ENCODE measurements around the gene SSC5D.
A peak's percentile ranks its signal among the peaks of the same experiment; 100 is the strongest.

Gene SSC5D

DNA sequence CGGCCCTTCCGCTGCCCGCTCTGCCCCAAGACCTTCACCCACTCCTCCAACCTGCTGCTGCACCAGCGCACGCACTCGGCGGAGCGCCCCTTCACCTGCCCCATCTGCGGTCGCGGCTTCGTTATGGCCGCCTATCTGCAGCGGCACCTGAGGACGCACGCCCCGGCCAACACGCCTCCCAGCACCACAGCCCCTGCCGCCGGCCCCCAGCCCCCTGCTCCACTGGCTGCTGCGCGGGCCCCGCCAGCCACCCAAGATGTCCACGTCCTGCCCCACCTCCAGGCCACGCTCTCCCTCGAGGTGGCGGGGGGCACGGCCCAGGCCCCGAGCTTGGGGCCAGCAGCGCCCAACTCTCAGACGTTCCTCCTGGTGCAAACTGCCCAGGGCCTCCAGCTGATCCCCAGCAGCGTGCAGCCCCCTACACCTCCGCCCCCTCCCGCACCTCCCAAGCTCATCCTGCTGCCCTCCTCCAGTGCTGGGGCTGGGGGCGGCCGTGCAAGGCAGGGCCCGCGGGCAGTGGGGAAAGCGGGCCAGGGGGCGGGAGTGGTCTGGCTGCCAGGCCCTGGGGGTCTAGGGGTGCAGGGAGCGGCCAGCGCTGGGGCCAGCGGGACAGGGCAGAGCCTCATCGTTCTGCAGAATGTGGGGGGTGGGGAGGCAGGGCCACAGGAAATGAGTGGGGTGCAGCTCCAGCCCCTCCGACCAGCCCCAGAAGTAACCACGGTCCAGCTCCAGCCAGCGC is 5.1 kb upstream of the SSC5D start:
- no peaks in the 10 kb centered on the region for H3K9me3 ChIP-seq (ENCODE audit: low read length)

DNA sequence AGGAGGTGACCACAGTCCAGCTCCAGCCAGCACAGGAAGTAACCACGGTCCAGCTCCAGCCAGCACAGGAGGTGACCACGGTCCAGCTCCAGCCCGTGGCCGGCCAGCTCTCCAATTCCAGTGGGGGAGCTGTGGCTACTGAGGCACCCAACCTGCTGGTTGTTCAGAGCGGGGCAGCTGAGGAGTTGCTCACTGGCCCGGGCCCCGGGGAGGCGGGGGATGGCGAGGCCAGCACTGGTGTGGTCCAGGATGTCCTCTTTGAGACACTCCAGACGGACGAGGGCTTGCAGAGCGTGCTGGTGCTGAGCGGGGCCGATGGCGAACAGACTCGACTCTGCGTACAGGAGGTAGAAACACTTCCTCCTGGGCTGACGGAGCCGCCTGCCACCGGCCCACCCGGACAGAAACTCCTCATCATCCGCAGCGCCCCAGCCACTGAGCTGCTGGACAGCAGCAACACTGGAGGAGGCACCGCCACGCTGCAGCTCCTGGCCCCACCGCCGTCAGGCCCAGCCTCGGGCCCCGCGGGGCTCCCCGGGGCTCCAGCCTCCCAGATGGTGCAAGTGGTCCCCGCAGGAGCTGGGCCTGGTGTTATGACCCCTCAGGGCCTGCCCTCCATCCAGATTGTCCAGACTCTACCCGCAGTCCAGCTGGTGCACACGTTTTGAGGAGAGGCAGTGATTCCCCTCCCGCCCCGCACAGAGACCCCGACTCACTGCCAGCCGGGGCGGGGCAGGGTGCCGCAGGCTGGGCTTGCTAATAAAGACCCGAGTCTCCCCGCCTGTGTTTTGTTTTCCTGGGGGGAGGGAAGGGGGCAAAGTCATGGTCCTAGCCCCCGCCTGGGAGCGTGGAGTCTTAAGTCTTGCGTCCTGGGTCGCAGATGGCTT is 4.3 kb upstream of the SSC5D start:
- Histone ChIP-seq H3K4me3 (ENCODE audit: low read length) (peak overlapping the region; percentile 67), H2AFZ (ENCODE audit: low read depth, low read length) (peak overlapping the region; percentile 66), H3K27me3 (ENCODE audit: insufficient read depth, low read length) (no peaks in the 10 kb centered on the region), H3K9me3 (ENCODE audit: low read length) (no peaks in the 10 kb centered on the region), H3K4me1 (ENCODE audit: insufficient read depth, low read length) (peaks cover 49% of the 10 kb centered on the region), H3K36me3 (ENCODE audit: insufficient read depth, low read length) (peaks cover 3% of the 10 kb centered on the region)

More for the DNA sequence above, 5.1 kb upstream of the SSC5D start:
- Histone ChIP-seq H3K36me3 (ENCODE audit: insufficient read depth, low read length) (peaks cover 3% of the 10 kb centered on the region), H3K4me3 (ENCODE audit: low read length) (no peak overlapping the region), H3K4me1 (ENCODE audit: insufficient read depth, low read length) (peaks cover 45% of the 10 kb centered on the region), H3K27me3 (ENCODE audit: insufficient read depth, low read length) (no peaks in the 10 kb centered on the region), H2AFZ (ENCODE audit: low read depth, low read length) (no peak overlapping the region)

DNA sequence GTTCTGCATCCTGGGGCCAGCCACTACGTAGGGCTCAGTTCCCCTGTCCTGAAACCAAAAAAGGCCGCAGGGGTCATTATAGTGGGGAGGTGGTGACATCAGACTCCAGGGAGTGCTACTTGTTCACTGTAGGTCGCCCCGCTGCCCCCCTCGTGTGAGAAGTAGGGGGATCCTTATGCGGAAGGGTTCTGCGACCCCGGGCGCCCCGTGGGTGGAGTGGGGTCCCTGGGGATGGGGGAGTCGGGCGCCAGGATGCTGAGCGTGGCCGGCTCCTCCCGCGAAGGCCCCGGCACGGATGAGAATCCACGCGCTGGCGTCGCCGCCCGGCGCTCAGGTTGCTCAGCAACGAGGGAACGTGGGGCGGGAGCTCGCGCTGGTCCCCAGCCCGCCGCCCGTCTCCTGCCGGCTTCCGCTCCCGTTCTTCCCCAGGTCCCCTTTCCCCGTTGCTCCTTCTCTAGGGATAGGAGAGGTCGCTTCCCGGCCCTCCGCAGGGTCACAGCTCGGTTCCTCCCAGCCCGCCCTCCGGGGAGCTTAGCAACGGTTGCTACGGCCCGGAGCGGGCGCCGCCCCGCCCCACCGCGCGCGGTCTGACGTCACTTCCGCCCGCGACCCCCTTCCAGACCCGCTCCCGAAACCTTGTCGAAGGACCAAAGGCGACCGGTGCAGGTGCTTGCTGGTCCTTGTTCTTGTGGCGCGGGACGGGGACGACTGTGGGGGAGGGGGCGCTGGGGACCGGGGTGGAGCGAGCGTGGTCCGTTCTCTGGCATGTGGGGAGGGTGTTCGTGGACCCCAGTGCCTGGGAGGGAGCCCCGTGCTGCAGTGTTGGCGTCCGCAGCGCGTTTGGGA is 3.4 kb upstream of the SSC5D start, which contains the start of gene NAT14:
NAT14 (plus strand) TSS at position 596 of the 846 bp plus-strand sequence. CDS start 521 bp downstream, outside the sequence.
- H3K4me3 ChIP-seq (ENCODE audit: low read length): peak within 1 kb of the TSS; percentile 67
- no peaks in the 10 kb centered on the region for H3K27me3 ChIP-seq (ENCODE audit: insufficient read depth, low read length)
- H3K4me1 ChIP-seq (ENCODE audit: insufficient read depth, low read length): peaks cover 56% of the 10 kb centered on the region
- H3K36me3 ChIP-seq (ENCODE audit: insufficient read depth, low read length): peaks cover 3% of the 10 kb centered on the region
- H3K9me3 ChIP-seq (ENCODE audit: low read length): no peaks in the 10 kb centered on the region
- H2AFZ ChIP-seq (ENCODE audit: low read depth, low read length): peak within 1 kb of the TSS; percentile 66

DNA sequence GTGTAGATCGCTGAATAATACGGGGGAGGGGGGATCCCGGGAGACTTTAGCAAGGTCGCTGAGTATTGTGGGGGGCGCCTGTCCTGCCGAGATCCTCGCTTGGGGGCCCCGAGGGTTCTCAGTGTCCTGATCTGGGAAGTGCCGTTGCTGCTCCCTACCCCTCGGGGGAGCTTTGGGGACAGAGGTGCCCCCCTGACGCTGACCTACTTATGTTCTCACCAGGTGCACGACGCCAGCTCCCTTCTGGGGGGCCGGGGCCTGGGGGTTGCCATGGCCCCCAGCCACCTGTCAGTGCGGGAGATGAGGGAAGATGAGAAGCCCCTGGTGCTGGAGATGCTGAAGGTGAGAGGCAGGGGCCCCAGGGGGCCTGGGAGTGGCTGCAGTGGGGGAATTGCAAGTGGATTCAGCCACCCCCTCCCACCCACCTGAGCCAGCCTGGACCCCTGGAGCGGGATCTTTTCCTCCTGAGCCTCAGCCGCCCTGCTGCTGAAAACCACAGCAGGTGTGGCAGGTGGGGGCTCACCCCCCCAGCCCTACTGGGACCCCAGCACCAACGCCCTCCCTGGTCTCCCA is 2.7 kb upstream of the SSC5D start:
- H3K36me3 ChIP-seq (ENCODE audit: insufficient read depth, low read length): peaks cover 3% of the 10 kb centered on the region
- peak overlapping the region; percentile 67 for H3K4me3 ChIP-seq (ENCODE audit: low read length)
- H3K9me3 ChIP-seq (ENCODE audit: low read length): no peaks in the 10 kb centered on the region
- H3K4me1 ChIP-seq (ENCODE audit: insufficient read depth, low read length): peaks cover 56% of the 10 kb centered on the region
- H3K27me3 ChIP-seq (ENCODE audit: insufficient read depth, low read length): no peaks in the 10 kb centered on the region
- H2AFZ ChIP-seq (ENCODE audit: low read depth, low read length): peak overlapping the region; percentile 66

DNA sequence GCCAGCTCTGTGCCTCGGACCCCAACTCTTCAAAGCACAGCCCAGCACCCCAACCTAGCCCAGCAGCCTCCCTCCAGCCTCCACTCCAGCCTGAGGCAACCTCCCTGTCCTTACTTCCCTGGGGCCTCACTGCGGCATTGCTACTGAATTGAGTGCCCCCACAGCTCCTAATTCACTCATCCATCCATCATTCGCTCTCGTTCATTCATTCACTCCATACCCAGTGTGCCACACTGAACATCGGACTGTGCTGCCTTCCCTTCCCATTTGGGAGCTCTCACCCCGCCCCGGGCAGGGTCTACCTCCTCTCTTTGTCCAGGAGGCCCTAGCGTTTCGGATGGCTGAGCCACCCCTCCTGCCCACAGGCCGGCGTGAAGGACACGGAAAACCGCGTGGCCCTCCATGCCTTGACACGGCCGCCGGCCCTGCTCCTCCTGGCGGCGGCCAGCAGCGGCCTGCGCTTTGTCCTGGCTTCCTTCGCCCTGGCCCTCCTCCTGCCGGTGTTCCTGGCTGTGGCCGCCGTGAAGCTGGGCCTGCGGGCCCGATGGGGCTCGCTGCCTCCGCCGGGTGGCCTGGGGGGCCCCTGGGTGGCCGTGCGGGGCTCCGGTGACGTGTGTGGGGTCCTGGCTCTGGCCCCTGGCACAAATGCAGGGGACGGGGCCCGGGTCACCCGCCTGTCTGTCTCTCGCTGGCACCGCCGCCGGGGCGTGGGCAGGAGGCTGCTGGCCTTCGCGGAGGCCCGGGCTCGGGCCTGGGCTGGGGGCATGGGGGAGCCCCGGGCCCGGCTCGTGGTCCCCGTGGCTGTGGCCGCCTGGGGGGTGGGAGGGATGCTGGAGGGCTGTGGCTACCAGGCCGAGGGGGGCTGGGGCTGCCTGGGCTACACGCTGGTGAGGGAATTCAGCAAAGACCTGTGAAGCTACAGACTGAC is 1.9 kb upstream of the SSC5D start:
- Histone ChIP-seq H3K36me3 (ENCODE audit: insufficient read depth, low read length) (peaks cover 3% of the 10 kb centered on the region), H3K4me3 (ENCODE audit: low read length) (peak overlapping the region; percentile 67), H3K27me3 (ENCODE audit: insufficient read depth, low read length) (no peaks in the 10 kb centered on the region), H3K9me3 (ENCODE audit: low read length) (no peaks in the 10 kb centered on the region), H3K4me1 (ENCODE audit: insufficient read depth, low read length) (peaks cover 60% of the 10 kb centered on the region), H2AFZ (ENCODE audit: low read depth, low read length) (no peak overlapping the region)

DNA sequence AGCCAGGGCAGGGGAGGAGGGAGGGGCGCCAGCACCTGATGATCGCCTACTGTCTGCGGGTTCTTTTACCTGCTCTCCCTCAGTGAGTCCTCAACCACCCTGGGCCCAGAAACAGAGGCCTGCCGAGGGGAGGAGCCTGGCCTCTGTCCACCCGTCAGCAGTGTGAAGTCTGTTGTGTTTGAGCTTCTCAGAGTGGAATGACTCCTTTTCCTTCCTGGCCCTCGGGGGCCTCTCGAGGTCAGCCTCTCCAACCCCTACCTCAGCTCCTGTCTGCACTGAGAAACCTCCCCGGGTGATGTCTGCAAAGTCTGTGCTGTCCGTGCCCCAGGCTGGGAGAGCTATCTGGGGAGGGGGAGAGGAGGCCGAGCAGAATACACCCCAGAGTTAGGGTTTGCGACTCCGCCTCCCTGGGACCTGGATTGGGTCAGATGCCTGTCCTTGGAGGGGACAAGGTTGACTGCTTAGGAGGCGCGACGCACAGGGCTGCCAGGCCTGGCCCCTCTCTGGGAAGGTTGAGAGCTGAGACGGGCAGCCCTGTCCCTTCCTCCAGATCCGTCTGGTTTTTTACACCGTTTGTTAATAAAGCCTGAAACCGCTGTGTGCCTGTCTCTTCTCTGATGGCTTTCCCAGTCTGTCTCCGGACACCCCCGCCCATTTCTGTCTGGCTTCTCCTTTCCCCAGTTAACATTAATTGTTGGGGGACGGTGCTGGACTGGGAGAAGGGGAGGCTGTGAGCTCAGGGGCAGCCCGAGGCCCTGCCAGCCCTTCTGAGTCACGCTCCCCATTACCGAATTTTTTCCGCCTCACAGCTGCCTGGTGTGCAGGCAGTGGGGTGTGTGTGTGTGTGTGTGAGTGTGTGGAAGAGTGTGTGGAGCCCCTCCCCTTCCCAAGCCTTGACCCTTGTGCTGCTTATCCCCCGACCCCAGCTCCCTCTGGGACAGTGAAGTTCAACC is 989 bp upstream of the SSC5D start:
- H2AFZ ChIP-seq (ENCODE audit: low read depth, low read length): no peak overlapping the region
- H3K4me1 ChIP-seq (ENCODE audit: insufficient read depth, low read length): peaks cover 60% of the 10 kb centered on the region
- H3K36me3 ChIP-seq (ENCODE audit: insufficient read depth, low read length): peaks cover 3% of the 10 kb centered on the region
- H3K27me3 ChIP-seq (ENCODE audit: insufficient read depth, low read length): no peaks in the 10 kb centered on the region
- H3K4me3 ChIP-seq (ENCODE audit: low read length): peak overlapping the region; percentile 1
- no peaks in the 10 kb centered on the region for H3K9me3 ChIP-seq (ENCODE audit: low read length)

DNA sequence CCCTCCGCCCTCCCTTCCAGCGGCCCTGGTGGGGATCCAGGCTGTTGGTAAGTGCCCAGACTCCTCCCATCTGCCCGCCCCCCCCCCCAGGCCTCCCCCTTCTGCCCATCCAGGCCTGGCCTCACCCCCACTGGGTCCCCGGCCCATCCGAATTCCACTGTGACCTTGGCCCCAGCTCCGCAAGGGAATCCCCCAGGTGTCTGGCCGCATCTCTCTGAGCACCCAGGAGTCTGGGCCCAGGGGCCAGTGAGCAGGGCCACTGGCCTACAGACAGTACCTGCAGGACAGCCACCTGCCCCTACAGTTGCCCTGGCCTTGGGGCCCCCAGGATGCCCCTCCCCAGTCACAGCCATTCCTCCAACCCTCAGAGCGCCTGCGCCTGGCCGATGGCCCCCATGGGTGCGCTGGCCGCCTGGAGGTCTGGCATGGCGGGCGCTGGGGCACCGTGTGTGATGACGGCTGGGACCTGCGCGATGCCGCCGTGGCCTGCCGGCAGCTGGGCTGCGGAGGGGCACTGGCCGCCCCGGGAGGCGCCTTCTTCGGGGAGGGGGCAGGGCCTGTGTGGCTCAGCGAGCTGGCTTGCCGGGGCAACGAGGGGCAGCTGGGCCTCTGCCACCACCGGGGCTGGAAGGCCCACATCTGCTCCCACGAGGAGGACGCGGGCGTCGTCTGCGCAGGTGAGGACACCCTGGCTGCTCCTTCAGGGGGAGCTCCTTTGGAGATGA is 912 bp downstream of the SSC5D start:
- H3K4me3 ChIP-seq (ENCODE audit: low read length): no peak overlapping the region
- H3K9me3 ChIP-seq (ENCODE audit: low read length): no peaks in the 10 kb centered on the region
- H3K27me3 ChIP-seq (ENCODE audit: insufficient read depth, low read length): no peaks in the 10 kb centered on the region
- peaks cover 54% of the 10 kb centered on the region for H3K4me1 ChIP-seq (ENCODE audit: insufficient read depth, low read length)
- no peak overlapping the region for H2AFZ ChIP-seq (ENCODE audit: low read depth, low read length)
- H3K36me3 ChIP-seq (ENCODE audit: insufficient read depth, low read length): no peaks in the 10 kb centered on the region

DNA sequence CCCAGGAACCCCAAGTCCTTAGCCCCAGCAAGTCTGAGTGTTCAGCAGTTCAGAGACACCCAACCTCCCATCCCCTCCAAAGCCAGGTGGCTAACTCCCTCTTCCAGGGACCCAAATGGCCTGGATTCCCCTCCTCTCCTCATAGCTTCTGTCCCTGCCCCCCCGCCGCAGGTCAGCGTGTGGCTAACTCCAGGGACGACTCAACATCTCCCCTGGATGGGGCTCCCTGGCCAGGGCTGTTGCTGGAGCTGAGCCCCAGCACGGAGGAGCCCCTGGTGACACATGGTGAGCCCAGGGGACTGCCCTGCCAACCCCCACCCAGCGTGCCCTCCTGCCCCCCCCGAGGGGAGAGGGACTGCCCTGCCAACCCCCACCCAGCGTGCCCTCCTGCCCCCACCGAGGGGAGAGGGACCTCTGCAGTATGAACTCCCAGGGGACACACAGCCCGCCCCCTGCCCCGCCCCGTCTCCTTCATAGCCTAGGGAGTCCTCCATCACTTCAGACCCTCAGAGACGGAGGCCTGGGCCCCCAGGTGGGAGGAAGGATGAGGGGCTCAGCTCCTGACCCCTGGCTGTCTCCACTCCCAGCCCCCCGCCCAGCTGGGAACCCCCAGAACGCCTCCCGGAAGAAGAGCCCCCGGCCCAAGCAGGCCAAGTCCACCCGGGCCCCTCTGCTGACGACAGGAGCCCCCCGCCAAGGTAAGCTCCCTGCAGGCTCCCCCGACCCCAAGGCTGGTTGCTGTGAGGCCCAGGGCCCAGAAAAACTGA is 1.7 kb downstream of the SSC5D start:
- H3K27me3 ChIP-seq (ENCODE audit: insufficient read depth, low read length): no peaks in the 10 kb centered on the region
- H3K4me3 ChIP-seq (ENCODE audit: low read length): no peak overlapping the region
- no peaks in the 10 kb centered on the region for H3K36me3 ChIP-seq (ENCODE audit: insufficient read depth, low read length)
- no peaks in the 10 kb centered on the region for H3K9me3 ChIP-seq (ENCODE audit: low read length)
- peaks cover 50% of the 10 kb centered on the region for H3K4me1 ChIP-seq (ENCODE audit: insufficient read depth, low read length)
- H2AFZ ChIP-seq (ENCODE audit: low read depth, low read length): no peak overlapping the region

DNA sequence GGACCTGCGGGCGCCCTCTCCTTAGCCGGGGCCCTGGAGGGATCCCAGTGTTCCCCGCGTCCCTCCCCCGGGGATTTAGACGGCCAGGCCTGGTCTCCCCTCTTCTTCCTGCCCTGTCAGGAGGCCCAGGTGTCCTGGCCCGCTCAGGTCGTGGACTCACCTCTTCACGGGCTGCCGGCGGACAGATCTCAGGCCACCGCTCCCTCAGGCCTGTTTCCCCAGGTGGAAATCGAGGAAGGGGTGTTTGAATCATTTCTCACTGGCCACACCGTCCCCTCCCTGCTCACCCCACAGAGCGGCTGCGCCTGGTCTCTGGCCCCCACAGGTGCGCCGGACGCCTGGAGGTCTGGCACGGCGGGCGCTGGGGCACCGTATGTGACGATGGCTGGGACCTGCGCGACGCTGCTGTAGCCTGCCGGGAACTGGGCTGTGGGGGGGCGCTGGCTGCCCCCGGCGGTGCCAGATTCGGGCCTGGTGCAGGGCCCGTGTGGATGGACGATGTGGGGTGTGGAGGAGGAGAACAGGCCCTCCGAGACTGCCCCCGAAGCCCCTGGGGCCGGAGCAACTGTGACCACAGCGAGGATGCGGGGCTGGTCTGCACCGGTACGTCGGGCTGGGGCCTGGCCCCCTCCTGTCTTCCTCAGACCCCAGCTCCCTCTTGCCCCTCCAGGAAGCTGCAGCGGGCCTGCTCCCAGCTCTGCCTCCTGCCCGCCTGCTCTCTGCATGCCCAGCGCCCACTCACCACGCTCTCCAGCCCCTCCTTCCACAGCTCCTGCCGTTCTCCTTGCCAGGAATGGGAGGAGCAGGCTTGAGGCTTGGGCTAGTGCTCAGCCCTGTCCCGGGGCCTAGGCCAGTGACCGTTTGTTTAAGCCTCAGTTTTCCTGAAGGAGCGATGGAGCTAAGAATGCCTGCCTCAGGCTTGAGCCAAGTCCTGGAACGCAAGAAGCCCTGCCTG is 2.5 kb downstream of the SSC5D start:
- Histone ChIP-seq H2AFZ (ENCODE audit: low read depth, low read length) (no peak overlapping the region), H3K9me3 (ENCODE audit: low read length) (no peaks in the 10 kb centered on the region), H3K36me3 (ENCODE audit: insufficient read depth, low read length) (no peaks in the 10 kb centered on the region), H3K27me3 (ENCODE audit: insufficient read depth, low read length) (no peaks in the 10 kb centered on the region), H3K4me3 (ENCODE audit: low read length) (no peak overlapping the region), H3K4me1 (ENCODE audit: insufficient read depth, low read length) (peaks cover 46% of the 10 kb centered on the region)
